Liver (tissue), 9 donors: ENCODE results near the gene CCDC40. TPM values are rescaled to one million over a fixed set of nuclear protein-coding genes. Genes with fewer than 3 reads are reported as not detected.

Source experiments
- DNase-seq: peaks from one replicate; pipeline ENCODE4 v3.0.0-alpha.2; 2017; ENCODE audit warnings: low spot score
- H3K27ac ChIP-seq, 2 donors: one replicate each; pipeline ENCODE4 v1.7.0; 2013; ENCODE audit warnings: inconsistent platforms in 2 of 2, low read length in 2 of 2, control low read depth in 1 of 2, low read depth in 1 of 2, mild to moderate bottlenecking in 1 of 2
- H3K27me3 ChIP-seq, 4 donors: one replicate each; pipeline versions ENCODE4 v1.6.1 to v1.7.0; 2013; ENCODE audit warnings: low read length in 3 of 4, inconsistent platforms in 1 of 4, mild to moderate bottlenecking in 1 of 4, moderate library complexity in 1 of 4; ENCODE audit not compliant: control insufficient read depth in 4 of 4, insufficient read depth in 4 of 4
- H3K36me3 ChIP-seq, 4 donors: one replicate each; pipeline versions ENCODE4 v1.6.1 to v1.7.0; 2013; ENCODE audit warnings: low read length in 3 of 4, mild to moderate bottlenecking in 3 of 4, low read depth in 1 of 4, moderate library complexity in 1 of 4; ENCODE audit not compliant: control insufficient read depth in 4 of 4, insufficient read depth in 3 of 4
- H3K4me1 ChIP-seq, 4 donors: one replicate each; pipeline versions ENCODE4 v1.6.1 to v1.7.0; 2013; ENCODE audit warnings: low read length in 3 of 4, mild to moderate bottlenecking in 3 of 4, moderate library complexity in 1 of 4; ENCODE audit not compliant: control insufficient read depth in 4 of 4, insufficient read depth in 4 of 4
- H3K4me3 ChIP-seq, 3 donors: one replicate each; pipeline versions ENCODE4 v1.6.1 to v1.7.0; 2013; ENCODE audit warnings: low read length in 3 of 3, control low read depth in 1 of 3, low read depth in 1 of 3, mild to moderate bottlenecking in 1 of 3
- H3K9ac ChIP-seq, 2 donors: one replicate each; pipeline ENCODE4 v1.7.0; 2013; ENCODE audit warnings: low read length in 2 of 2, mild to moderate bottlenecking in 2 of 2, moderate library complexity in 2 of 2, control low read depth in 1 of 2, low read depth in 1 of 2
- H3K9me3 ChIP-seq, 4 donors: one replicate each; pipeline versions ENCODE4 v1.6.1 to v1.7.0; 2013; ENCODE audit warnings: low read length in 3 of 4; ENCODE audit not compliant: control insufficient read depth in 4 of 4
- ATF3 ChIP-seq: IDR thresholded peaks from 2 replicates; pipeline ENCODE4 v1.6.1; 2016; ENCODE audit warnings: antibody characterized with exemption
- CTCF ChIP-seq: fragments of 150-350 bp; IDR thresholded peaks from 2 replicates; pipeline ENCODE4 v1.5.1; 2017; ENCODE audit warnings: improper control_type of control experiment, low read depth, low read length; ENCODE audit not compliant: missing input control
- EGR1 ChIP-seq, 2 donors: IDR thresholded peaks; 2 replicates each; pipeline ENCODE4 v1.6.1; 2016 to 2018; ENCODE audit warnings: antibody characterized with exemption in 2 of 2, low read depth in 2 of 2
- FOXA1 ChIP-seq: IDR thresholded peaks from 2 replicates; pipeline ENCODE4 v1.6.1; 2016; ENCODE audit warnings: antibody characterized with exemption
- FOXA2 ChIP-seq: IDR thresholded peaks from 2 replicates; pipeline ENCODE4 v1.6.1; 2016; ENCODE audit warnings: antibody characterized with exemption
- GABPA ChIP-seq, 2 donors: IDR thresholded peaks in 1 of 2; conservative IDR thresholded peaks in 1 of 2; 2 replicates each; pipeline ENCODE4 v1.6.1; 2016; ENCODE audit warnings: antibody characterized with exemption in 2 of 2, mild to moderate bottlenecking in 1 of 2, moderate library complexity in 1 of 2
- HNF4A ChIP-seq, 2 donors: conservative IDR thresholded peaks; 2 replicates each; pipeline ENCODE4 v1.6.1; 2016; ENCODE audit warnings: antibody characterized with exemption in 2 of 2, mild to moderate bottlenecking in 2 of 2
- HNF4G ChIP-seq: IDR thresholded peaks from 2 replicates; pipeline ENCODE4 v1.6.1; 2016; ENCODE audit warnings: antibody characterized with exemption
- JUND ChIP-seq, 2 donors: IDR thresholded peaks; 2 replicates each; pipeline ENCODE4 v1.6.1; 2016; ENCODE audit warnings: antibody characterized with exemption in 2 of 2
- NR2F2 ChIP-seq: IDR thresholded peaks from 2 replicates; pipeline ENCODE4 v1.6.1; 2016; ENCODE audit warnings: antibody characterized with exemption
- RAD21 ChIP-seq, 2 donors: IDR thresholded peaks; 2 replicates each; pipeline ENCODE4 v1.6.1; 2016; ENCODE audit warnings: antibody characterized with exemption in 2 of 2, mild to moderate bottlenecking in 2 of 2
- RXRA ChIP-seq, 2 donors: IDR thresholded peaks; 2 replicates each; pipeline ENCODE4 v1.6.1; 2017 to 2018; ENCODE audit warnings: antibody characterized with exemption in 2 of 2, mild to moderate bottlenecking in 1 of 2
- SP1 ChIP-seq: IDR thresholded peaks from 2 replicates; pipeline ENCODE4 v1.6.1; 2018; ENCODE audit warnings: antibody characterized with exemption, mild to moderate bottlenecking
- TAF1 ChIP-seq: conservative IDR thresholded peaks from 2 replicates; pipeline ENCODE4 v1.6.1; 2016; ENCODE audit warnings: antibody characterized with exemption, mild to moderate bottlenecking
- ZBTB33 ChIP-seq: IDR thresholded peaks from 2 replicates; pipeline ENCODE4 v1.6.1; 2016; ENCODE audit warnings: antibody characterized with exemption
- WGBS: extraction: QIAGEN DNeasy Blood & Tissue Kit; methylation state at CpG from one replicate; pipeline ENCODE4 v1.1.7; 2013; 5-methylcytosine and 5-hydroxymethylcytosine counted together
- polyA plus RNA-seq, 2 donors: library from polyadenylated mRNA; stranded (reverse) in 1 of 2; unstranded in 1 of 2; fragments of 200-250 nt in 1 of 2; fragments of >200 nt in 1 of 2; fragmentation: Nextera tagmentation in 1 of 2; extraction: Ambion mirVana in 1 of 2; gene quantifications; one replicate each; pipeline versions ENCODE4 v1.2.1 to v1.2.3, GENCODE V29; 2013 to 2015
- total RNA-seq, 2 donors: library from RNA; depleted of rRNA; stranded (reverse); fragments of >200 nt; gene quantifications; one replicate each; pipeline ENCODE4 v1.2.3, GENCODE V29; 2014
- TF ChIP-seq, protein P1 (sequence below): IDR thresholded peaks from 2 replicates; pipeline ENCODE4 v1.6.1; 2016; ENCODE audit warnings: antibody characterized with exemption, mild to moderate bottlenecking
- TF ChIP-seq, protein P2 (sequence below): IDR thresholded peaks from 2 replicates; pipeline ENCODE4 v1.6.1; 2016; ENCODE audit warnings: antibody characterized with exemption
- donor health status: healthy.
- donor health status: healthy.
- donor health status: healthy.
- donor health status: healthy.
- donor health status: healthy.

The CCDC40 gene
- total and polyA plus RNA-seq, 4 donors = 0.60 to 3.0 (median 1.4) TPM

GRCh38 chr17:79994602-79995001, 41.8 kb upstream of the CCDC40 start:
- no peak overlapping the region for H3K9ac ChIP-seq
- H3K36me3 ChIP-seq = no peaks in the 10 kb centered on the region
- no peaks in the 10 kb centered on the region for H3K9me3 ChIP-seq
- TF ChIP-seq HNF4G = no peak
- no peak for DNase-seq
- WGBS = 95% methylated on average over 13 of the region's 13 CpGs
- H3K27me3 ChIP-seq = no peaks in the 10 kb centered on the region
- no peak overlapping the region for H3K27ac ChIP-seq
- H3K4me3 ChIP-seq = no peak overlapping the region
- H3K4me1 ChIP-seq = peaks cover 23 to 44% (median 40%) of the 10 kb centered on the region in 4 donors

GRCh38 chr17:79995696-79996095, 40.7 kb upstream of the CCDC40 start:
- DNase-seq = no peak
- H3K27ac ChIP-seq = no peak overlapping the region
- H3K4me3 ChIP-seq = no peak overlapping the region
- 93% methylated on average over 8 of the region's 8 CpGs for WGBS
- no peaks in the 10 kb centered on the region for H3K27me3 ChIP-seq
- TF ChIP-seq HNF4A (conservative IDR thresholded peaks at IDR 0.05) = no peak
- TF ChIP-seq SP1 = no peak
- no peak for TF ChIP-seq FOXA1
- TF ChIP-seq RXRA (IDR thresholded peaks at IDR 0.05) = no peak
- TF ChIP-seq EGR1 (IDR thresholded peaks at IDR 0.05; ENCODE audit: low read depth in 2 of 2) = no peak
- no peak for TF ChIP-seq CTCF
- no peak for TF ChIP-seq GABPA (IDR thresholded peaks at IDR 0.05 in 1 of 2, conservative IDR thresholded peaks at IDR 0.05 in 1 of 2)
- TF ChIP-seq HNF4G = no peak
- no peak for TF ChIP-seq JUND (IDR thresholded peaks at IDR 0.05)
- TF ChIP-seq, protein P1, sequence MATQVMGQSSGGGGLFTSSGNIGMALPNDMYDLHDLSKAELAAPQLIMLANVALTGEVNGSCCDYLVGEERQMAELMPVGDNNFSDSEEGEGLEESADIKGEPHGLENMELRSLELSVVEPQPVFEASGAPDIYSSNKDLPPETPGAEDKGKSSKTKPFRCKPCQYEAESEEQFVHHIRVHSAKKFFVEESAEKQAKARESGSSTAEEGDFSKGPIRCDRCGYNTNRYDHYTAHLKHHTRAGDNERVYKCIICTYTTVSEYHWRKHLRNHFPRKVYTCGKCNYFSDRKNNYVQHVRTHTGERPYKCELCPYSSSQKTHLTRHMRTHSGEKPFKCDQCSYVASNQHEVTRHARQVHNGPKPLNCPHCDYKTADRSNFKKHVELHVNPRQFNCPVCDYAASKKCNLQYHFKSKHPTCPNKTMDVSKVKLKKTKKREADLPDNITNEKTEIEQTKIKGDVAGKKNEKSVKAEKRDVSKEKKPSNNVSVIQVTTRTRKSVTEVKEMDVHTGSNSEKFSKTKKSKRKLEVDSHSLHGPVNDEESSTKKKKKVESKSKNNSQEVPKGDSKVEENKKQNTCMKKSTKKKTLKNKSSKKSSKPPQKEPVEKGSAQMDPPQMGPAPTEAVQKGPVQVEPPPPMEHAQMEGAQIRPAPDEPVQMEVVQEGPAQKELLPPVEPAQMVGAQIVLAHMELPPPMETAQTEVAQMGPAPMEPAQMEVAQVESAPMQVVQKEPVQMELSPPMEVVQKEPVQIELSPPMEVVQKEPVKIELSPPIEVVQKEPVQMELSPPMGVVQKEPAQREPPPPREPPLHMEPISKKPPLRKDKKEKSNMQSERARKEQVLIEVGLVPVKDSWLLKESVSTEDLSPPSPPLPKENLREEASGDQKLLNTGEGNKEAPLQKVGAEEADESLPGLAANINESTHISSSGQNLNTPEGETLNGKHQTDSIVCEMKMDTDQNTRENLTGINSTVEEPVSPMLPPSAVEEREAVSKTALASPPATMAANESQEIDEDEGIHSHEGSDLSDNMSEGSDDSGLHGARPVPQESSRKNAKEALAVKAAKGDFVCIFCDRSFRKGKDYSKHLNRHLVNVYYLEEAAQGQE = no peak
- no peak for TF ChIP-seq FOXA2
- no peak for TF ChIP-seq ATF3
- no peak for TF ChIP-seq NR2F2
- no peak for TF ChIP-seq ZBTB33
- TF ChIP-seq, protein P2, sequence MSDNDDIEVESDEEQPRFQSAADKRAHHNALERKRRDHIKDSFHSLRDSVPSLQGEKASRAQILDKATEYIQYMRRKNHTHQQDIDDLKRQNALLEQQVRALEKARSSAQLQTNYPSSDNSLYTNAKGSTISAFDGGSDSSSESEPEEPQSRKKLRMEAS = no peak
- TF ChIP-seq TAF1 = no peak
- TF ChIP-seq RAD21 (IDR thresholded peaks at IDR 0.05) = no peak
- no peak overlapping the region for H3K9ac ChIP-seq
- no peaks in the 10 kb centered on the region for H3K36me3 ChIP-seq
- peaks cover 19 to 33% (median 30%) of the 10 kb centered on the region in 4 donors for H3K4me1 ChIP-seq
- no peaks in the 10 kb centered on the region for H3K9me3 ChIP-seq
